ENCODE data around the gene GYG2.
"Not testable (repeated sequence)": the region's sequence is repeated elsewhere in the genome, so short reads cannot be mapped to it uniquely, and the experiment has no call there.

DNA sequence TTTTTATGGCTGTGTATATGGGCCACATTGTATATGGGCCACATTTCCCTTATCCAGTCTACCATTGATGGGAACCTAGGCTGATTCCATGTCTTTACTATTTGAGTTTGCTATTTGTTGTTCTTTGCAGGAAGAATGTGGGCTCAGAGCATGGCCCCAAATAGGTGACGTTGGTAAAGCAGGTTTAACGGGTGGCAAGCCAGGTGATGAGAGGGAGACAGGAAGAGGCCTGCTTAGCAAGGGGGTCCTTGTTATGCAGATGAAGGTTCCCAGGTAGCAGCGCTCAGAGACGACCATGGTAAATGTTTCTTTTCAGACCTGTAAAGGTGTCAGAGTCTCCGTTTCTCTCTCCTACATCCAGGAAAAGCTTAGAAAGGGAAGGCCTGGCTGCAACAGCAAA lies 28.8 kb upstream of the GYG2 start:
- TF ChIP-seq CTCF (conservative IDR thresholded peaks at IDR 0.05; ENCODE audit: low read depth, low read length); EZH2 (IDR thresholded peaks at IDR 0.05; ENCODE audit: borderline replicate concordance, low read depth, low read length, poor library complexity, severe bottlenecking): not testable (repeated sequence)

Measured in A673 (cell line).